Fibroblast of skin of right quadriceps (primary cell): ENCODE measurements around the gene GNB1L.
A peak's percentile ranks its signal among the peaks of the same experiment; 100 is the strongest.

Experiments
- DNase-seq: peaks from one replicate; pipeline ENCODE4 v3.0.0-alpha.2; 2013

The GNB1L gene

GRCh38 chr22:19859861-19860510 lies 5.3 kb upstream of the GNB1L start:
- DNase-seq = no peak

- no peak for DNase-seq
These were observed 2.7 kb upstream of the GNB1L start for GRCh38 chr22:19857382-19857781.

DNA sequence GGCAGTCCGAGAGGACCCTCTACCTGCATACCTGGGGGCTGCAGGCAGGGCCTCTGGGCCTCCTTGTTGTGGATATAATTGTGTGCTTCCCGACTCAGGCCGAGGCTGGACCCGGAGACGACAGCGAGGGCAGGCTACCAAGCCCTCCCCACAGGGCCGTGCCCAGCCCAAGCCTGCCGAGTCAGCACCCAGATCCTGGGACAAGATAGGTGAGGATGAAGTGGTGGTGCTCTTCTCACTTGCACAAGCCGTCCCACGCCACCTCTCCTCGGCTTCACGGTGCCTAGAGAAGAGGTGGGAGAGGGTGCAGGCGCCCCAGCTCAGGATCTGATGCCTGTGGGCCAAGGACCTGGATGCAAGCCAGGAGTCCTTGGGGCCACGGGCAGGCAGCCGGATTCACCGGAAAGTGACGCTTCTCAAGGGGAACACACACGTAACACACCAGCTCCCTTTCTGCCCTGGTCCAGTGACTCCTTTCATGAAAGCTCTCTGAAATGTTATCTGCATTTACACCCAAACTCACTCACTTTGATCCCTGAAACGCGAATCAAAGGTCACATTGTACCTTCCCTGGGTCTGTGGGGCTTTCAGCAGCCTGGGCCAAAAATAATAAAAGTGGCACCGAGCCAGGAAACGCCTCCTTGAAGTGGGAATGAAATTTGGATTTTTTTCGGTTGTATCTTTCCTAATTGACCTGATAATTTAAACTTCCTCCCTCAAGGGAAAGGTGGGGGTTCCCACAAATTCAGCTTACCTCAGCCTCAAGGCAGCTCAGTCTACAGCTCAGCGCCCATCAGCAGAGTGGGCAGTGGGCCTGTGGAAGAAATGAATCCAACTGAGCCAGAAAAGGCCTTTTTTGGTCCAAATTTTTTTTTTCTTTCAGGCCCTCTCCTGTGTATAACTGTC lies 1.1 kb upstream of the GNB1L start:
- peak; percentile 50 for DNase-seq

DNA sequence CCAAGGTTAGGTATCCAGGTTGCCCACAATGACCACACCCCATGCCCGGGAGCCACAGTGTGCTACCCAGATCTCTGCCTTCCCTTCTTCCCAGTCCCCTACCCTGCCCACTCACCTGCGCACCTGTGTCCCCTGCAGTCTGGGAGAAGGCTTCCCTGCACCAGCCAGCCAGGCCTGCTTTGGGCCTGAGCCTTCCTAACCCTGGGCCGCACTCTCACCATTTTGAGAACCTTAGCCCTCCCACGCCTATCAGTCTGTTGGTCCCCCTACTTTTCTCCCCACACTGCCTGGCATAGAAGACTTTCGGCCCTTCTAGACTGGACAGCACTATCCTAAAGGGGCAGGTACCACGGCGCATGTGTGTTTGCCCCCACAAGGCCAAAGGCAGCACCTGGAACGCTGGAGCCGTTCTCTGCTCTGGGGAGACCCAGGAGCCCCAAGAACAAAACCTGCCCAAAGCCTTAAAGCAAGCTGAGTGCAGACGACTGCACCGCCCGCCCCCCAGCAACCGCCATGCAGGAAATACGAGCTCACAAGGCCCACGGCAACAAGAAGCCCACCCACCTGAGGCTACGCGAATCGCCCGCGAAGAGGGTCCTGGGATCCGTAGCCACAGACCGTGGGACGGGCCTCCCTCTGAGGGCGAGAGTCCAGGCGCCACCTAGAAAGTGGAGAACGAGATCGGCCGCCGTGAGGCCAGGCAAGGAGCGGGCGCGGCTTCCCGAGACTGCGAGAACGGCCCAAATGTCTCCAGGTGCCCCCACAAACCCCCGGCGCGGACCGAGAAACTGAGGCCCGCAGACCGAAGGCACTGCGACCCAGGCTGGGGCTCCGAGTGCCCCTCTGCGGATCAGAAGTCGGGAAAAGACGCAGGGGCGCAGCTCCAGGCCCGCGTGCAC lies 546 bp downstream of the GNB1L start:
- DNase-seq = no peak

DNA sequence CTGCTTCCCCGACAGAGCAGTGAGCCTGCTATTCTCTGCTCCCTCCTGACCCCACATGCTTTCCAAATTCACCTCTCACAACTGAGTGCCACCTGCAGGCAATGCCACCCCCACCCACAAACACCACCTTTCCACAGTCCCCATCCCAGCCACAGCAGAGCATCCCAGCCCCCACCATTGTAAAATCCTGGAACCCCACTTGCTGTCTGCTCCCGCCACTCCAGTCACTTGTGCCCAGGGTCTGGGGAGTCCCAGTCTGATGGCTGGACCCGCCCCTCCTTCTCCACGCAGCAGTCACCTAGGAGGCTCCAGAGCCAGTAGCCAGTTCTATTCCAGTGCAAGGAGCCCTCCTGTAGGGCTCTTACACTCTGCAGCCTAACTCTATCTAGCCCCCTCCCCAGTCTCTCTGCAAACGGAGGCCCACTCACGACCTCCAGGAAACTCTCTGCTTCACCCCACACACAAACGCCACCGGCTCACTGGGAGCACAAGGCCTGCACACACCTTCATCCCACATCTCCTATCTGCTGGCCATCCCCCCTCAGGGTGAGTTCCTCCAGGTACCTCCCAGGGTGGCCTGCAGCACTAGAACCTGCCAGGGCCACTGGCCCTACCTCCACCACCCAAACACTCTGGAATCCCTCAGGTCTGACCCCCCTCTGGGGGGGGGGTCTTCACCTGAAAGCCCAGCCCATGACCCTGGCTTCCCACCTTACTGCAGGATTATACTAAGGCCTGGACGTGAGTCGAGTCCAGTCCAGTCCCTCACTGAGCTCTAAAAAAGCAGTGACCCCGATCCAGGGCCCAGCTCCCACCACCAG lies 1.4 kb downstream of the GNB1L start:
- DNase-seq = no peak

- DNase-seq = no peak
These were observed 2.4 kb downstream of the GNB1L start for GRCh38 chr22:19852177-19852781.

DNA sequence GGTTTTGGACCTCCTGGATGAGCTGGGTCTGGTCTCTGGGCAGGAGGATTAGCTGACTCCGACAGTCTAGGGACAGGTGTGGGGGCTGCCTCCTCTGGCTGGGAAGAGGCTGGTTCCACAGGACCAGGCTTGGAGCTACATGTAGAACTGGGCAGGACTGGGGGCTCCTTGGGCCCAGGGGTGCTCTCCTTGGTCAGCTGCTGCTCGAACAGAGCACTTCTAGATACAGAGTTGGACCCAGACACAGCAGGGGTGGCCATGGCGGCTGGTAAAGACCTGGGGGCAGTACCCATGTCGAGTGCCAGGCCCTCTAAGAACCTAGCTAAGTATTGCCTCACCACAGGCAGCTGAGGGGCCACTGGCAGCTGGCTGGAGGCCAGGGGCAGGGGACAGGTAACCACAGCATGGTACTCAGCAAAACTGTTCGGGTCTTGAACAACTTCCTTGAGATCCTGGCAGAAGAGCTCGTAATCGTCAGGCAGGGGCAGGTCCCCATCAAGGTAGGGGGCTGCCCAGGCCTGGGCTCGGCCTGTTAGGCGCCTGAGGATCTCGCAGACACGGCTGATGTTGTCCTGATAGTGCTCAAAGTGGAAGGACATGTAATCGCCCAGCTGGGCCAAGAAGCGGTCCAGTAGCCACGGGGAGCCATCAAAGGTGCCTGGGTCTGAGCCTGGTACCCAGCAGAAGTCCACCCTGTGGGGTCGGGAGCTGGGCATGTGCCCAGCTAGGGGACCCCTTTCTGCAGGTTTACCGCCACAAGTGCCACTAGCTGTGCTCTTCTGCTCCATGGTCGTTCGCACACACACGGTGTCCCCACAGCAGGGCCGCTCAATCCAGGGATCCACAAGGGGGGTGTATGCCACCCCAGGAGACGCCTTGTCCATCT lies 3.1 kb downstream of the GNB1L start:
- DNase-seq = no peak

GRCh38 chr22:19850763-19851109 lies 3.9 kb downstream of the GNB1L start:
- no peak for DNase-seq

DNA sequence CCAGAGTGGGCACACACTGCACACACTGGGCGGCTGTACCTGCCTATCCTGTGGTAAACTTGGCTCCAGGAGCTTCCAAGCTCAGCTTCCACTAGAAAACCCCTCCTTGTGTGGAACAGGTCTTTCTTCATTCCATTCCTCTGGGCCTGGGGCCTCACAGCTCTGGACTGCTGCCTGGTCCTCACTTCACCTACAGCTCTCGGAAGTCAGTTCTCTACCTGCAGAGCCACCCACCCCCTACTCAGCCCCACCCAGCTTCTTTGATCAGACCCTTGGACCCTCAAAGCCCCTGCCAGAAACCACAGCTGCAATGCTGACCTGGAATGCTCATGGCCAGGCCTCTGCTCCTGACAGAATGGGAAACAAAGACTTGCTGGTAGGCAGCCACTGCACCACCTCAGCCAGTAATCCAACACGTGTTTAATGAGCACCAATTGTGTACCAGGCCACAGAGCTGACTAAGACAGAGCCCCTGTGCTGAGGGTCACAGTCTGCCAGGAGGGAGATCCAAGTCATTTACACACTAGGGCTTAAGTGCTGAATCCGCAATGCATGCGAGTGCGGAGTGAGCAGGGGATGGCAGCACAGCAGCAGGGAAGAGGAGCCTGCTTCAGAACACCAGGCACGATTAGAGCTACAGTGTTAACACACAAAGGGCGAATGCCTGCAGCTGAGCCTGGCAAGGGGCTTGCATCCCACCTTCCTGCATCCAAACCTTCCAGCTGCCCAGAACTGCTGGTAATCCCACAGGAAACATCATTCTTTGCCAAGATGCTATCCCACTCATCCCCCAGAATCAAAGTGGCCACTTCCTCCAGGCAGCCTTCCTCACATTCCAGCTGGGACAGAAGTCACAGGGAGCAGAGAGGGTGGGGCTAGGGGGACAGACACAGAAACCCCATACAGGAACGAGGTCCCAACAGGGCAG lies 4.6 kb downstream of the GNB1L start:
- DNase-seq = no peak

DNA sequence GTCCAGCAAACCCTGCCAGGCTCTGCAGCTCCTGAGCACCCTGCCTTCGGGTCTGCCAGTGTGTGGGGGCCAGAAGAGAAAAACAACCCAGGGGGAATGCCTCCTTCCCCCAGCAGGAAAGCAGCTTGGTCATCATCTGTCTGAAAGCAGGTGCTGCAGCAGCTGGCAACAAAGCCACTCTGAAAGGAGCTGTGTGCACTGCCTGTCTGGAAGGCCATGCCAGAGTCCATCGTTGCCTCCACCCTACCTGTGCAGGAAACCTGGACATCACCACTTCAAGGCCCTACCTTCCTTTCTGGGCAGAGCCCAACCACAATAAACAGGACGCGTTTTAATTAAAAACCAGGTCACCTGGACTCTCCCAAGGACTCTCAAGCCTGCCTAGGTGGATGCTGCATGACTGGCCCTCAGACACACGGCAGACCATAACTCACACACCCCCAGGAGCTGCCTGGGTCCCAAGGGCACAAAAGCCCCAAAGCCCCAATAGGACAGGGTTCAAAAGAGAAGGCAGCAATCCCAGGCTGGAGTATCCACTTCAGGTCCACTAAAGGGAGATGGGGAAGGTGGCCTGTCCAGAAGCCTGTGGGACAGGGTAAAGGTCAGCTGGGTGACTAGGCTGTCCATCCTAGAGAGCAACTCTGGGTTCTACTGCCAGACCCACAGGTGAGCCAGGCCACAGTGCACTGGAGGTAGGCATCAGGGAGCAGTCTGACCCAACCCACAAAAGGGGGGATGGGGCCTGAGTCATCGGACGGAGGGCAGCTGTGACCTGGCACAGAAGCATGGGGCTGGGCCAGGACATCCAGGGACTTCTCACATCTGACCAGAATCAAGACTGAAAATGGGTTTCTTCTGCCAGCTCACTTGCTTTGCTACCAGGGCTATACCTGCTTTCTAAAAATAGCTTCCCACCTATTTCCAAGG lies 6.1 kb downstream of the GNB1L start:
- DNase-seq = no peak

- DNase-seq = no peak
These were observed 7.4 kb downstream of the GNB1L start for GRCh38 chr22:19847345-19847632.

DNA sequence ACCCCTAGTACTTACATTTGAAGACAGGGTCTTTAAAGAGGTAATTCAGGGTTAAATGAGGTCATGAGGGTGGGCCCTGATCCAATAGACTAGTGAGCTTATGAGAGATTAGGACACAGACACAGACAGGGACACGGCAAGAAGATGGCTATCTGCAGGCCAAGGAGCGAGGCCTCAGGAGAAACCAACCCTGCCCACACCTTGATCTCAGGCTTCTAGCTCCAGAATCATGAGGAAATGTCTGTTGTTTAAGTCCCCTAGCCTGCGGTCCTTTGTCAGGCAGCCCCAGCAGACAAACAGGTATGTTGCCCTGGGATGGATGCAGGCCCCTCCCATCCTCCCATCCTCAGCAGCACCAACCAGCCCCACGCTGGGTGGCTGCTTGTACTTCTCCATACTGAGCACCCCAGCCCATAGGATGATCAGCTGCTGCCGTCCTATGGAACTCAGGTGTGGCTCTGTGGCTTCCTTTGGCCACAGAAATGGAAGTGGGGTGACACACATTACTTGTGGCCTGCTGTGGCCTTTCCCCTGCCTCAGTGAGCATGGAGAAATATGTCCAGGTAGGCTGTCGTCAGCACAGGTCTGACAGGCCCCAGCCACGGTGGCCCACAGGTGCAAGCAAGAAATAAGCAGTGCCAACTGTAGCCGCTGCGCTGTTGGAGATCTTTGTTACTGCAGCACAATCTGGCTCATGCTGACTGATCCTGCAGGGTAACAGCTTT lies 7.9 kb downstream of the GNB1L start:
- DNase-seq = no peak

GRCh38 chr22:19845054-19845722 lies 9.5 kb downstream of the GNB1L start:
- no peak for DNase-seq

DNA sequence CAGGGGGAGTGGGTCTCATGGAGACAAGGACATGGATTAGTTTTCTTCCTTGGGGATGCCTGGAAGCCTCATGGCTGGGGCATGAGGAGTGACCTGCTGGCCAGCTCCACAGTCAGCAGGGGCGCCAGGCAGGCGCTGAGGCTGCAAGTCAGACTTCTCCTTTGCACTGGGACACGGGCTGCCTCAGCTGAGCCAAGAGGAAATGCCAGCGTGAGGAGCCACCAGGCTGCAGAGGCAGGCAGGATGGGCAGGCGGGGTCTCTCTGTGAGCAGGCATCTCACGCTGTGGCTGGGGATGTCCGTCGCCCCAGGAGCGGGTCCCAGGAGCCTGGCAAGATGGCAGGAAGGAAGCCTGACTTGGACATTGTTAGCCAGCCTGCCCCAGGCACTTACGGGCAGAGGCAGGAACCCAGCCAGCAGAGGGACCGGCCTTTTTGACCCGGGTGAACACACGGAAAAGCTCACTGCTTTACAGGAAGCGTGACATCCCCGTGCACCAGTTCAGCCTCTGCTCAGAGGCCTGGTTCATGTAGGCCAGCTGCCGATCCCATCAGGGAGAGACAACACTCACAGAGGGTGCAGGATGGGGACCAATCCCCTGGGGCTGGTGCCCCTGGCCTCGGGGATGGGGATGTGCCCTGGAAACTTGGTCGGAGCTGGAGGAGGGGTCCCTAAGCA lies 10.2 kb downstream of the GNB1L start:
- peak; percentile 18 for DNase-seq

GRCh38 chr22:19843857-19844376 lies 10.8 kb downstream of the GNB1L start:
- no peak for DNase-seq

DNA sequence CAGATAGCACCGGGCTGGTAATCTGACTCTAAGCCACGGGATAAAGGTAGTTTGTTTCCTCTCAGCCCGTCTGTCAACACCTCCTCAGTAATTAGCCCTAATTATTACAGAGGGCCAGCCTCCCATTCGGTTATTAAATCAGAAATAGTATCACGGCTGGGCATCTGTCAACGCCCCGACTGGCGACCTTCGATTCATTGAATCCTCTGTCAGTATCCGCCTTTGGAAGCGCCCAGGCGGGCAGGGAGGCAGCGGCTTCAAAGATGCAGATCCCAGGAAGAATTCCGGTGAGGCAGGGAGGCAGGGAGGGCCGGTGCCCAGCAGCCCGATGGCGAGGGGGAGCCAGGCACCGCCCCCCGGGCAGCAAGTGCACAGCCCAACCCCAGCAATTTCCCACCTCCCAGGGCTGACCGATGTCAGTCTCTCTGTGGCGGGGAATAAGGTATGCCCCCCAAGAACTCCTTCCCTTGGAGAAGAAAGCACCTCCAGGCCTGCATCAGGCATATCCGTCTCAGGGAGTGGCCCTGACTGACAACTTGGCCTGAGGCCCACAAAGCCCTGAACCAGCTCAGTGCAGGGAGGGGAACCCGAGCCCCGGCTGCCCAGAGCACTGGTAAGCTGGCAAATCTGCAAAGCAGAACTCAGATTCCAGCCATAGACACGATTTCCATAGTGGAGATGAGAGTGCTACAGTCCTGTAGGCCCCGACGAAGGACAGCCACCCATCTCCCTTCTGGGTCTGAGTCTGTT lies 11.4 kb downstream of the GNB1L start:
- no peak for DNase-seq
